IPS-15b (cell line): ENCODE results near the gene DOCK8.

ENCODE experiments used
- H3K27me3 ChIP-seq: one replicate; pipeline ENCODE4 v1.6.1; 2013; ENCODE audit warnings: low read length; ENCODE audit not compliant: control insufficient read depth, insufficient read depth
- H3K36me3 ChIP-seq: one replicate; pipeline ENCODE4 v1.6.1; 2013; ENCODE audit warnings: low read length; ENCODE audit not compliant: control insufficient read depth, insufficient read depth
- H3K4me1 ChIP-seq: one replicate; pipeline ENCODE4 v1.6.1; 2013; ENCODE audit warnings: mild to moderate bottlenecking, low read length; ENCODE audit not compliant: control insufficient read depth, insufficient read depth
- H3K4me3 ChIP-seq: one replicate; pipeline ENCODE4 v1.5.1; 2013; ENCODE audit warnings: low read depth, low read length
- H3K9ac ChIP-seq: one replicate; pipeline ENCODE4 v1.6.1; 2013; ENCODE audit warnings: low read depth, mild to moderate bottlenecking, low read length
- H3K9me3 ChIP-seq: one replicate; pipeline ENCODE4 v1.6.1; 2013; ENCODE audit warnings: mild to moderate bottlenecking, low read length; ENCODE audit not compliant: control insufficient read depth, insufficient read depth

DOCK8 gene

DNA sequence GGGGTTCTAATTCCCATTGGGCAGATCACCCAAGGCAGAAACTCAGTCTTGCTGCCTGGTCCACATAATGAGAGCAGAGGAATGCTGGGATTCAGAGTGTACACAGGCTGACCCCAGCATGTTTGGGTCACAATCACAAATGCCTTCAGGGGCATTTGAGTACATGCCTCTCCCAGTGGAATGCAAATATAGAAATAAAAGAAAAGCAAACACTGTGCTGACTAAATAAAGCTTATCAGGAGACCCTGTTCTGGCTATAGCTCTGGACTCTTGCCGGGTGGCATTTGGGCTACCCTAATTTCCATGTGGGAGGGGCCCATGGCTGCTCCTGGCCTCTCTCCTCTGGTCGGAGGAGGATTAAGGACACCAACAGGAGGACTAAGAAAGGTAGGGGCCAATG, 121.4 kb downstream of the DOCK8 start:
- H3K36me3 ChIP-seq, result no peaks in the 10 kb centered on the region
- no peak overlapping the region for H3K4me3 ChIP-seq
- H3K9me3 ChIP-seq, result no peaks in the 10 kb centered on the region
- H3K9ac ChIP-seq, result no peak overlapping the region
- no peaks in the 10 kb centered on the region for H3K27me3 ChIP-seq
- H3K4me1 ChIP-seq, result peaks cover 1% of the 10 kb centered on the region

DNA sequence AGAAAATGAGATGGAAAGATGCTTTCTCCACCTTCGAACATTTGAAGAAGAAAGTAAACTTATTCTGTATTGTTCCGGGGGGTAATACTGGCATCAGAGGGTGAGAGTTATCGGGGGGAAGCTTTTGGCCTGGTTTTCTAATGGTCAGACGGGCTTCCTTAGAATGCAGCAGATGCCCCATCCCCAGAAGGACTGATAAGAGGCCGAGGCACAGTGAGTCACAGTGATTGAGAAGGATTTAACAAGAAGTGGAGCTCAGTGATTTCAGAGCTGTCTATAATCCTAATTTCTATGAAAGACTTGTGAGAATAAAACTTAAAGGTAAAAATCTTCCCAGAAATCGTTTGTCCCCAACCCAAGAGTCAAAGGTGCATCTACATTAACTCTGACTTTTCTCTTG, 123.9 kb downstream of the DOCK8 start:
- Histone ChIP-seq H3K9ac (no peak overlapping the region), H3K36me3 (no peaks in the 10 kb centered on the region), H3K27me3 (no peaks in the 10 kb centered on the region), H3K9me3 (no peaks in the 10 kb centered on the region), H3K4me3 (no peak overlapping the region), H3K4me1 (no peaks in the 10 kb centered on the region)

- H3K4me3 ChIP-seq, result no peak overlapping the region
- H3K4me1 ChIP-seq, result no peaks in the 10 kb centered on the region
- no peak overlapping the region for H3K9ac ChIP-seq
- H3K27me3 ChIP-seq, result no peaks in the 10 kb centered on the region
- H3K36me3 ChIP-seq, result no peaks in the 10 kb centered on the region
- no peaks in the 10 kb centered on the region for H3K9me3 ChIP-seq
Measured at GRCh38 chr9:341634-342421, 127.2 kb downstream of the DOCK8 start.

DNA sequence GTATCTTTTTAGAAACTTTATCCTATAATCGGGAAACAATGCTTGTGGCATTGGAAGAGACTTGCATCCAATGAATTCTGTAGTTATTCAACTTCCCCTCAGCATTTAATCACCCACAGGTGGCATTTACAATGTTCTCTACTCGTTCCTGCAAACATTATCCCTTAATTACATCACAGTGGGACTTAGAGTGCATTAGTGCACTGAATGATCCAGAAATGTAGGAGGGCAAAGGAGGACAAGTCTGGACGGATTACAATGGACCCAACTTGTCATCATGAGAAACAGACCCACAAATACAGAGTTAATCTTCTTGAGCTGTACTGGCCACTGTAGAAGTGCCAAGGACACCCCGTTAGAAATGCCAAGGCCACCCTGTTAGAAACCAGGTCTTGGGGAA, 129.1 kb downstream of the DOCK8 start:
- H3K4me3 ChIP-seq, result no peak overlapping the region
- no peaks in the 10 kb centered on the region for H3K9me3 ChIP-seq
- no peaks in the 10 kb centered on the region for H3K27me3 ChIP-seq
- no peaks in the 10 kb centered on the region for H3K4me1 ChIP-seq
- H3K9ac ChIP-seq, result no peak overlapping the region
- no peaks in the 10 kb centered on the region for H3K36me3 ChIP-seq

GRCh38 chr9:346111-346571, 131.5 kb downstream of the DOCK8 start:
- H3K9me3 ChIP-seq, result no peaks in the 10 kb centered on the region
- no peaks in the 10 kb centered on the region for H3K27me3 ChIP-seq

GRCh38 chr9:347667-348292, 133.1 kb downstream of the DOCK8 start:
- Histone ChIP-seq H3K9ac (no peak overlapping the region), H3K36me3 (no peaks in the 10 kb centered on the region), H3K27me3 (no peaks in the 10 kb centered on the region), H3K9me3 (no peaks in the 10 kb centered on the region), H3K4me1 (no peaks in the 10 kb centered on the region), H3K4me3 (no peak overlapping the region)

More at GRCh38 chr9:346111-346571, 131.5 kb downstream of the DOCK8 start:
- Histone ChIP-seq H3K4me1 (no peaks in the 10 kb centered on the region), H3K4me3 (no peak overlapping the region), H3K9ac (no peak overlapping the region), H3K36me3 (no peaks in the 10 kb centered on the region)

- Histone ChIP-seq H3K36me3 (no peaks in the 10 kb centered on the region), H3K27me3 (no peaks in the 10 kb centered on the region), H3K4me3 (no peak overlapping the region), H3K9ac (no peak overlapping the region), H3K4me1 (no peaks in the 10 kb centered on the region), H3K9me3 (no peaks in the 10 kb centered on the region)
Measured at GRCh38 chr9:350384-350783, 135.7 kb downstream of the DOCK8 start.

DNA sequence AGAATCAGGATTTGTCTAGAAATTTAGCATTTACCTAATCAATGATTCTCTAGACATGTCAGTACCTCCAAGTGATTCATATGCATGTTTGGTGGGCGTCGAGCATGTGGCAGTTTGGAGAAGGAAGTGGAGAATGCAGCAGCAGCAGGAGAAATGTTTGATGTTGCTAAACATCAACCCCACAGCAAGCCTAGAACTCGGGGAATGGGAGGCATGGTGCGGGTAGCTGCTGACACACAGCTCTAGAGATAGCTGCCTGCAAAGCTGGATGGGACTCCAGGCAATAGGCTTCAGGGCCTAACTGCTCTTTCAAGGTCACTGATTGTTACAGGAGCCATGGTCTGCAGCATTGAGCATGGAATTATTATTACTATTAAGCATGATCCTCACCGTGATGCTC, 137.3 kb downstream of the DOCK8 start:
- Histone ChIP-seq H3K9ac (no peak overlapping the region), H3K27me3 (no peaks in the 10 kb centered on the region), H3K9me3 (no peaks in the 10 kb centered on the region), H3K4me3 (no peak overlapping the region), H3K36me3 (no peaks in the 10 kb centered on the region), H3K4me1 (no peaks in the 10 kb centered on the region)

GRCh38 chr9:353077-353476, 138.4 kb downstream of the DOCK8 start:
- Histone ChIP-seq H3K4me1 (no peaks in the 10 kb centered on the region), H3K27me3 (no peaks in the 10 kb centered on the region), H3K36me3 (no peaks in the 10 kb centered on the region), H3K9me3 (no peaks in the 10 kb centered on the region), H3K9ac (no peak overlapping the region), H3K4me3 (no peak overlapping the region)

GRCh38 chr9:354453-354852, 139.8 kb downstream of the DOCK8 start:
- no peaks in the 10 kb centered on the region for H3K9me3 ChIP-seq
- H3K4me1 ChIP-seq, result no peaks in the 10 kb centered on the region
- H3K4me3 ChIP-seq, result no peak overlapping the region
- no peaks in the 10 kb centered on the region for H3K27me3 ChIP-seq
- H3K9ac ChIP-seq, result no peak overlapping the region
- no peaks in the 10 kb centered on the region for H3K36me3 ChIP-seq

- Histone ChIP-seq H3K9me3 (no peaks in the 10 kb centered on the region), H3K36me3 (no peaks in the 10 kb centered on the region), H3K9ac (no peak overlapping the region), H3K27me3 (no peaks in the 10 kb centered on the region), H3K4me1 (no peaks in the 10 kb centered on the region), H3K4me3 (no peak overlapping the region)
Measured at GRCh38 chr9:357560-357959, 142.9 kb downstream of the DOCK8 start.
